SU-DHL-6 (cell line): ENCODE data around the gene PLD5.

ENCODE experiments used
- H2AFZ ChIP-seq: fragments of 200-600 bp; sonication (generic); 2 replicates; pipeline ENCODE4 v1.6.1; 2014; ENCODE audit warnings: low read depth, mild to moderate bottlenecking, moderate library complexity, mixed read lengths, antibody characterized with exemption, low read length; ENCODE audit not compliant: severe bottlenecking
- H3F3A ChIP-seq: fragments of 200-600 bp; shearing (Covaris generic); 2 replicates; pipeline ENCODE4 v1.6.0; 2016; ENCODE audit warnings: antibody characterized with exemption, mild to moderate bottlenecking; ENCODE audit not compliant: insufficient read depth
- H3K27ac ChIP-seq: fragments of 200-600 bp; sonication (generic); 2 replicates; pipeline ENCODE4 v1.5.1; 2016; ENCODE audit warnings: low read depth, mild to moderate bottlenecking, low read length, moderate library complexity, mixed read lengths
- H3K27me3 ChIP-seq: fragments of 200-600 bp; sonication (generic), shearing (Covaris generic); 2 replicates; pipeline ENCODE4 v1.6.0; 2014; ENCODE audit warnings: mild to moderate bottlenecking, low read length
- H3K36me3 ChIP-seq: fragments of 200-600 bp; sonication (generic); 2 replicates; pipeline ENCODE4 v1.6.1; 2014; ENCODE audit warnings: mild to moderate bottlenecking, low read length, mixed read lengths
- H3K4me2 ChIP-seq: fragments of 300-600, 200-600 bp; shearing (Covaris generic), sonication (generic); 2 replicates; pipeline ENCODE4 v1.6.0; 2014; ENCODE audit warnings: low read length, low read depth, mild to moderate bottlenecking; ENCODE audit not compliant: poor library complexity, severe bottlenecking
- H3K4me3 ChIP-seq: fragments of 200-600 bp; sonication (generic); 2 replicates; pipeline ENCODE4 v1.5.1; 2014; ENCODE audit warnings: antibody characterized with exemption, low read length, mild to moderate bottlenecking, mixed read lengths; ENCODE audit not compliant: insufficient read depth, poor library complexity, severe bottlenecking
- H3K79me2 ChIP-seq: fragments of 200-600 bp; sonication (generic); 2 replicates; pipeline ENCODE4 v1.6.1; 2014; ENCODE audit warnings: mild to moderate bottlenecking, low read length, moderate library complexity; ENCODE audit not compliant: insufficient read depth
- H3K9ac ChIP-seq: fragments of 200-600 bp; sonication (generic); 2 replicates; pipeline ENCODE4 v1.7.0; 2014; ENCODE audit warnings: mild to moderate bottlenecking, low read length
- H3K9me2 ChIP-seq: fragments of 200-600 bp; sonication (generic); replicated peaks from 2 replicates; pipeline ENCODE4 v1.6.1; 2014; ENCODE audit warnings: low read length; ENCODE audit not compliant: insufficient read depth
- H3K9me3 ChIP-seq: fragments of 200-600 bp; sonication (generic); 2 replicates; pipeline ENCODE4 v1.6.1; 2014; ENCODE audit warnings: low read length, mixed read lengths; ENCODE audit not compliant: insufficient read depth
- H4K20me1 ChIP-seq: fragments of 200-600 bp; sonication (generic); 2 replicates; pipeline ENCODE4 v1.6.1; 2014; ENCODE audit warnings: low read depth, mild to moderate bottlenecking, antibody characterized with exemption, low read length, moderate library complexity, mixed read lengths
- EZH2phosphoT487 ChIP-seq: fragments of 200-600 bp; sonication (generic), shearing (Covaris generic); conservative IDR thresholded peaks from 2 replicates; pipeline ENCODE4 v1.6.1; 2018; ENCODE audit warnings: mild to moderate bottlenecking, antibody characterized with exemption, low read length, moderate library complexity, mixed read lengths
- TF ChIP-seq, protein P1 (sequence below): fragments of 200-600 bp; sonication (generic); IDR thresholded peaks from one replicate; pipeline ENCODE4 v1.5.1; 2017; ENCODE audit warnings: antibody characterized with exemption, mild to moderate bottlenecking, low read length, moderate library complexity; ENCODE audit not compliant: insufficient read depth, poor library complexity, severe bottlenecking

Gene PLD5

DNA sequence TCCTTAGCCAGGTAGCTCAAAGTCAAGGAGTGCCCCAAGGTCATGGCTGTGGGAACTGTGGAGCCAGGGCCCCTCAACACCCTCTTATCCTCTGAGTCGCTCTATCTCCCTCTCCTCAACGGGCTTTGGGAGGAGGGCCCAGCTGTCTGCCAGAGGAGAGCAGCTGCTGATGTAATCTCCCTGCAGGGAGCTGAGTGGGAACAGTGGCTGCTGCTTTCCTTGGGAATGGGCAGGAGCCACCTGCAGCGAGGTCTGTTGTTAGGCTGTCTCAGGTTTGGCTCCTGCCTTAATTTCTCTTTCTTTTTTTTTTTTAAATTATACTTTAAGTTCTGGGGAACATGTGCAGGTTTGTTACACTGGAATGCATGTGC is 466.8 kb downstream of the PLD5 start:
- H3K27ac ChIP-seq = no peak overlapping the region
- no peaks in the 10 kb centered on the region for H3F3A ChIP-seq
- H2AFZ ChIP-seq = no peak overlapping the region
- H3K36me3 ChIP-seq = no peaks in the 10 kb centered on the region
- no peaks in the 10 kb centered on the region for H4K20me1 ChIP-seq
- H3K79me2 ChIP-seq = no peaks in the 10 kb centered on the region
- no peak overlapping the region for H3K4me3 ChIP-seq
- TF ChIP-seq, protein P1, sequence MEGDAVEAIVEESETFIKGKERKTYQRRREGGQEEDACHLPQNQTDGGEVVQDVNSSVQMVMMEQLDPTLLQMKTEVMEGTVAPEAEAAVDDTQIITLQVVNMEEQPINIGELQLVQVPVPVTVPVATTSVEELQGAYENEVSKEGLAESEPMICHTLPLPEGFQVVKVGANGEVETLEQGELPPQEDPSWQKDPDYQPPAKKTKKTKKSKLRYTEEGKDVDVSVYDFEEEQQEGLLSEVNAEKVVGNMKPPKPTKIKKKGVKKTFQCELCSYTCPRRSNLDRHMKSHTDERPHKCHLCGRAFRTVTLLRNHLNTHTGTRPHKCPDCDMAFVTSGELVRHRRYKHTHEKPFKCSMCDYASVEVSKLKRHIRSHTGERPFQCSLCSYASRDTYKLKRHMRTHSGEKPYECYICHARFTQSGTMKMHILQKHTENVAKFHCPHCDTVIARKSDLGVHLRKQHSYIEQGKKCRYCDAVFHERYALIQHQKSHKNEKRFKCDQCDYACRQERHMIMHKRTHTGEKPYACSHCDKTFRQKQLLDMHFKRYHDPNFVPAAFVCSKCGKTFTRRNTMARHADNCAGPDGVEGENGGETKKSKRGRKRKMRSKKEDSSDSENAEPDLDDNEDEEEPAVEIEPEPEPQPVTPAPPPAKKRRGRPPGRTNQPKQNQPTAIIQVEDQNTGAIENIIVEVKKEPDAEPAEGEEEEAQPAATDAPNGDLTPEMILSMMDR = no peak
- TF ChIP-seq EZH2phosphoT487 = no peak
- H3K4me2 ChIP-seq = no peak overlapping the region
- H3K9me3 ChIP-seq = no peaks in the 10 kb centered on the region
- no peaks in the 10 kb centered on the region for H3K27me3 ChIP-seq
- H3K9me2 ChIP-seq = no peaks in the 10 kb centered on the region
- no peak overlapping the region for H3K9ac ChIP-seq

DNA sequence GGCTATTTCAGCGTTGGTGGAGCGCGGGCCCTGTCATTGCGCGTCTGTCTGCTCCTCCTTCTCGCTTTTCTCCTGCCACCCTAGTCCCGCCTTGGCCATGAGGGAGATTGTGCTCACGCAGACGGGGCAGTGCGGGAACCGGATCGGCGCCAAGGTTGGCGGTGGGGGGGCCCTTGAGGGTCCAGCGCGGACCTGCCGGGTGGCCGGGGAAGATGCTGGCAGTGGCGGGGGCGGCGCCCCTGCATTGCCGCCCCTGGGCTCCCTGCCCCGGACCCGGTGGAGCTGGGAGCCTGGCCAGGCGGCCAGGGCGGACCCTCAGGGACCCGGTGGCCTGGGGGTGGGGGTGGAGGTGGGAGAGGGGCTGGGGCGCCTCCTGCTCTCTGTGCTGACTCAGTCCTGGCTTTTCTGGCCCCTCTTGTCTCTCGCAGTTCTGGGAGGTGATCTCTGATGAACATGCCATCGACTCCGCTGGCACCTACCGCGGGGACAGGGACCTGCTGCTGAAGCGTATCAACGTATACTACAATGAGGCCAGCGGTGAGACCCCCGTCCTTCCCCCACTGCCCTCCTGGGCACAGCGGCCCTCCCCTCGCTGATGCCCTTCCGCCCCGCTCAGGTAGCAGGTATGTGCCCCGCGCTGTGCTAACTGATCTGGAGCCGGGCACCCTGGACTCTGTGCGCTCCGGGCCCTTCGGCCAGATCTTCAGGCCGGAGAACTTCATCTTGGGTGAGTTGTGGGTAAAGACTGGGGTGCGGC is 467.3 kb downstream of the PLD5 start:
- Histone ChIP-seq H3F3A (no peaks in the 10 kb centered on the region), H3K4me2 (no peak overlapping the region), H3K4me3 (no peak overlapping the region), H3K27ac (no peak overlapping the region), H3K79me2 (no peaks in the 10 kb centered on the region), H4K20me1 (no peaks in the 10 kb centered on the region), H2AFZ (no peak overlapping the region), H3K36me3 (no peaks in the 10 kb centered on the region), H3K9ac (no peak overlapping the region), H3K9me2 (no peaks in the 10 kb centered on the region), H3K9me3 (no peaks in the 10 kb centered on the region), H3K27me3 (no peaks in the 10 kb centered on the region)
- TF ChIP-seq EZH2phosphoT487 = no peak
- TF ChIP-seq, protein P1 = no peak

DNA sequence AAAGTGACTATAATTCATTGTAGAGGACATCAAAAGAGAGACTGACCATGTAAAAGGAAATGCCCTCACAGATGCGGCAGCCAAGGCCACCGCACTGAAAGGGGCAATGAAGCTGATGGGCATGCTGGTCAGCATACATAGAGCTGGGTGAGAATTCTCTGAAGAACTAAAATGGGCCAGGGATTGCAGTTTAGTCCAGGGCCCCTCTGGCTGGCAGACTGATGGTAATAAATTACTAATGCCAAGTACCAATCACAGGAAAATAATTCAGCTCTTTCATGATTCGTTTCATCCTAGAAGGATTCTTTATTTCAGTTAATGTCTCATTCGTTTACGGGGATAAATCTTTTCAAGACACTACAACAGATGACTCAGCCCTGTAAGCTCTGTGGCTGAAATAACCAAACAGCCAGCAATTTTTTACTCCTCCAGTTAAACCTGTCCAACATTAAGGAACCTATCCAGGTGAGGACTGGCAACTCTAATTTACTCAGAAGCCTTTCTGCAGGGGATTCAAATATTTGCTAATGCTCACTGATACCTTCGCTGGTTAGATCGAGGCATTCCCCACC is 468.7 kb downstream of the PLD5 start:
- Histone ChIP-seq H3K4me2 (no peak overlapping the region), H3K79me2 (no peaks in the 10 kb centered on the region), H3K9me3 (no peaks in the 10 kb centered on the region), H2AFZ (no peak overlapping the region), H3F3A (no peaks in the 10 kb centered on the region), H3K9me2 (no peaks in the 10 kb centered on the region), H3K36me3 (no peaks in the 10 kb centered on the region), H4K20me1 (no peaks in the 10 kb centered on the region), H3K27me3 (no peaks in the 10 kb centered on the region), H3K27ac (no peak overlapping the region), H3K4me3 (no peak overlapping the region), H3K9ac (no peak overlapping the region)
- TF ChIP-seq, protein P1 = no peak
- TF ChIP-seq EZH2phosphoT487 = no peak
